Prostate gland (tissue), 2 donors: ENCODE measurements around the gene AGBL4. TPM values are rescaled to one million over a fixed set of nuclear protein-coding genes. Genes with fewer than 3 reads are reported as not detected.

Experiments used
- DNase-seq: peaks from one replicate; pipeline ENCODE4 v3.0.0-alpha.2; 2019; ENCODE audit warnings: low spot score
- H3K27ac ChIP-seq, 2 donors: fragments of 200-600 bp; sonication (generic); 2 replicates each; pipeline ENCODE4 v1.5.1; 2017 to 2019
- H3K27me3 ChIP-seq: fragments of 200-600 bp; sonication (generic); replicated peaks from 2 replicates; pipeline ENCODE4 v1.5.1; 2019; ENCODE audit not compliant: insufficient read depth
- H3K36me3 ChIP-seq, 2 donors: fragments of 200-600 bp; sonication (generic); 1 replicate in 1 of 2; 2 replicates in 1 of 2; pipeline versions ENCODE4 v1.5.1 to v1.8.1; 2017 to 2019
- H3K4me1 ChIP-seq: fragments of 200-600 bp; sonication (generic); replicated peaks from 2 replicates; pipeline ENCODE4 v1.5.1; 2019
- H3K4me3 ChIP-seq, 2 donors: fragments of 200-600 bp; sonication (generic); 2 replicates each; pipeline ENCODE4 v1.5.1; 2017 to 2019
- H3K9me3 ChIP-seq: fragments of 200-600 bp; sonication (generic); 2 replicates; pipeline ENCODE4 v1.5.1; 2017
- CTCF ChIP-seq, 4 experiments: fragments of 200-600 bp in 2 of 4; fragments of 450-650 bp in 2 of 4; sonication (generic) in 2 of 4; IDR thresholded peaks; 1 replicate in 3 of 4; 2 replicates in 1 of 4; pipeline ENCODE4 v1.5.1; 2016 to 2019; ENCODE audit warnings: antibody characterized with exemption in 4 of 4, mild to moderate bottlenecking in 2 of 4, moderate library complexity in 2 of 4
- POLR2A ChIP-seq: fragments of 450-650 bp; IDR thresholded peaks from one replicate; pipeline ENCODE4 v1.6.1; 2016; ENCODE audit warnings: antibody characterized with exemption, mild to moderate bottlenecking
- POLR2AphosphoS5 ChIP-seq: sonication (generic); formaldehyde crosslinking; IDR thresholded peaks from one replicate; pipeline ENCODE4 v1.6.1; 2017; ENCODE audit warnings: antibody characterized with exemption
- WGBS: methylation state at CpG from one replicate; pipeline ENCODE4 v1.1.5; 2018; 5-methylcytosine and 5-hydroxymethylcytosine counted together
- intact Hi-C: fragments of 100-400 bp; cut with DNase I; formaldehyde crosslinking; loops from one replicate; pipeline ENCODE4 v1.14.2; 2022
- small RNA-seq, 2 donors: library from RNA; depleted of rRNA; stranded (forward); fragments of <200 nt; gene quantifications; one replicate each; pipeline ENCODE3, GENCODE V24; 2016
- total RNA-seq, 2 donors: library from RNA; depleted of rRNA; stranded (reverse); fragments of >200 nt; gene quantifications; one replicate each; pipeline ENCODE4 v1.1.0, GENCODE V29; 2016

Gene AGBL4
- total RNA-seq, 2 donors from 2014 or later: 0.82 to 2.7 TPM

- intact Hi-C loops: loop anchor here (10.0 kb wide), 1 partner anchor 140 kb away; no protein-coding TSS in a partner anchor
- DNase-seq: no peak
- Histone ChIP-seq H3K4me1 (no peaks in the 10 kb centered on the region), H3K9me3 (no peaks in the 10 kb centered on the region), H3K4me3 (no peak overlapping the region), H3K27me3 (no peaks in the 10 kb centered on the region), H3K27ac (no peak overlapping the region), H3K36me3 (no peaks in the 10 kb centered on the region)
- no peak for TF ChIP-seq CTCF (IDR thresholded peaks at IDR 0.05)
- TF ChIP-seq POLR2AphosphoS5: no peak
- no peak for TF ChIP-seq POLR2A
- 68% methylated on average over 1 of the region's 1 CpG for WGBS
Observed at GRCh38 chr1:48495166-48495565, 1528.6 kb downstream of the AGBL4 start.

- H3K9me3 ChIP-seq: no peaks in the 10 kb centered on the region
- no peak overlapping the region for H3K4me3 ChIP-seq
- 43% methylated on average over 5 of the region's 5 CpGs for WGBS
- H3K27ac ChIP-seq: no peak overlapping the region
- H3K27me3 ChIP-seq: no peaks in the 10 kb centered on the region
- intact Hi-C loops: loop anchor here (10.0 kb wide), 1 partner anchor 139 kb away; no protein-coding TSS in a partner anchor
- peak; percentile 51 for DNase-seq
- TF ChIP-seq POLR2AphosphoS5 (peak; percentile 55), POLR2A (no peak)
- no peaks in the 10 kb centered on the region for H3K36me3 ChIP-seq
- no peaks in the 10 kb centered on the region for H3K4me1 ChIP-seq
Observed at GRCh38 chr1:48493970-48494769, 1529.6 kb downstream of the AGBL4 start.

- no peaks in the 10 kb centered on the region for H3K36me3 ChIP-seq
- H3K9me3 ChIP-seq: no peaks in the 10 kb centered on the region
- WGBS: 39% methylated on average over 5 of the region's 5 CpGs
- no peak for TF ChIP-seq POLR2A
- TF ChIP-seq CTCF (IDR thresholded peaks at IDR 0.05): no peak
- no peak for TF ChIP-seq POLR2AphosphoS5
- H3K4me1 ChIP-seq: no peaks in the 10 kb centered on the region
- no peaks in the 10 kb centered on the region for H3K27me3 ChIP-seq
- intact Hi-C loops: loop anchor here (10.0 kb wide), 1 partner anchor 138 kb away; no protein-coding TSS in a partner anchor
- no peak overlapping the region for H3K27ac ChIP-seq
- no peak for DNase-seq
- no peak overlapping the region for H3K4me3 ChIP-seq
Observed at GRCh38 chr1:48493041-48493440, 1530.7 kb downstream of the AGBL4 start.

- Histone ChIP-seq H3K9me3 (no peaks in the 10 kb centered on the region), H3K4me3 (no peak overlapping the region), H3K36me3 (no peaks in the 10 kb centered on the region), H3K27me3 (no peaks in the 10 kb centered on the region), H3K27ac (no peak overlapping the region), H3K4me1 (no peaks in the 10 kb centered on the region)
- no peak for DNase-seq
- no peak for TF ChIP-seq CTCF (IDR thresholded peaks at IDR 0.05)
- TF ChIP-seq POLR2A: no peak
- no peak for TF ChIP-seq POLR2AphosphoS5
- intact Hi-C loops: loop anchor here (10.0 kb wide), 1 partner anchor 138 kb away; no protein-coding TSS in a partner anchor
Observed at GRCh38 chr1:48492392-48492791, 1531.4 kb downstream of the AGBL4 start.

GRCh38 chr1:48488721-48489120 is 1535.0 kb downstream of the AGBL4 start:
- no peak for DNase-seq
- no peaks in the 10 kb centered on the region for H3K27me3 ChIP-seq
- no peaks in the 10 kb centered on the region for H3K4me1 ChIP-seq
- no peak overlapping the region for H3K4me3 ChIP-seq
- TF ChIP-seq POLR2A (no peak), POLR2AphosphoS5 (no peak), CTCF (IDR thresholded peaks at IDR 0.05) (no peak)
- no peaks in the 10 kb centered on the region for H3K36me3 ChIP-seq
- H3K9me3 ChIP-seq: no peaks in the 10 kb centered on the region
- H3K27ac ChIP-seq: no peak overlapping the region
- intact Hi-C loops: no loop called here
- 76% methylated on average over 2 of the region's 2 CpGs for WGBS

Small RNA genes within 50 kb of the gene (small RNA-seq; reads per million reads assigned to genes)
- gene AL390023.1: 0 reads per million in 2 donors

Other genes with a start within 250 kb of the AGBL4 start
- 1 to 10 TPM in 1 of 2 donors, under 1 TPM in 1; 0.18 to 4.0 TPM for gene ELAVL4, start 85.0 kb upstream of the AGBL4 start, total RNA-seq